Caco-2 (cell line): Measurements from ENCODE around the gene KIF27. TPM values are rescaled to one million over a fixed set of nuclear protein-coding genes. Genes with fewer than 3 reads are reported as not detected.

ENCODE experiments used
- BruUV-seq: library from RNA; stranded (reverse); fragments of 400-500 nt; replicated peaks from 2 replicates; lab custom pipeline; 2021; lab: Mats Ljungman, UMichigan
- CTCF ChIA-PET: fragments of 300-600 bp; sonication (Branson Sonifier 250); formaldehyde crosslinking; loops from one replicate; lab custom pipeline; 2022; ENCODE audit warnings: antibody characterized with exemption; lab: Charles Lee
- POLR2A ChIA-PET: fragments of 300-600 bp; sonication (Branson Sonifier 250); formaldehyde crosslinking; loops from one replicate; lab custom pipeline; 2022; ENCODE audit warnings: antibody characterized with exemption; lab: Charles Lee
- DNase-seq, 2 experiments: peaks; one replicate each; pipeline versions ENCODE4 v3.0.0 to v3.0.0-alpha.2; 2020 to 2022
- H3K27me3 ChIP-seq: replicated peaks from 2 replicates; pipeline ENCODE4 v1.6.0; 2011; ENCODE audit warnings: low read length; ENCODE audit not compliant: control insufficient read depth, insufficient read depth
- H3K36me3 ChIP-seq: 2 replicates; pipeline ENCODE4 v1.5.1; 2011; ENCODE audit warnings: low read length; ENCODE audit not compliant: control insufficient read depth, insufficient read depth
- H3K4me1 ChIP-seq: fragments of 250-450 bp; sonication (Bioruptor Pico); 2 replicates; pipeline ENCODE4 v1.5.1; 2020; ENCODE audit warnings: mild to moderate bottlenecking
- H3K4me3 ChIP-seq: 2 replicates; pipeline ENCODE4 v1.5.1; 2011; ENCODE audit warnings: low read depth, mild to moderate bottlenecking, control low read depth, low read length
- H3K9me3 ChIP-seq: fragments of 250-450 bp; sonication (Bioruptor Pico); 2 replicates; pipeline ENCODE4 v1.5.1; 2020; ENCODE audit warnings: mild to moderate bottlenecking, moderate library complexity
- H3K27ac Mint-ChIP-seq: one replicate; pipeline ENCODE4 v1.8.0; 2022; ENCODE audit warnings: mixed read lengths; ENCODE audit not compliant: unreplicated experiment
- H3K27me3 Mint-ChIP-seq: one replicate; pipeline ENCODE4 v1.8.0; 2022; ENCODE audit warnings: mixed read lengths; ENCODE audit not compliant: insufficient read depth, unreplicated experiment
- H3K36me3 Mint-ChIP-seq: one replicate; pipeline ENCODE4 v1.8.0; 2022; ENCODE audit warnings: mild to moderate bottlenecking, mixed read lengths; ENCODE audit not compliant: insufficient read depth, unreplicated experiment
- H3K4me1 Mint-ChIP-seq: one replicate; pipeline ENCODE4 v1.8.0; 2022; ENCODE audit warnings: low read depth, mixed read lengths; ENCODE audit not compliant: unreplicated experiment
- H3K4me3 Mint-ChIP-seq: one replicate; pipeline ENCODE4 v1.8.0; 2022; ENCODE audit warnings: mild to moderate bottlenecking, moderate library complexity, mixed read lengths; ENCODE audit not compliant: unreplicated experiment
- H3K9me3 Mint-ChIP-seq: one replicate; pipeline ENCODE4 v1.8.0; 2022; ENCODE audit warnings: mixed read lengths; ENCODE audit not compliant: unreplicated experiment
- intact Hi-C: fragments of 100-400 bp; cut with micrococcal nuclease; formaldehyde crosslinking; loops from one replicate; pipeline ENCODE4 v1.10.0; 2022; ENCODE audit not compliant: unreplicated experiment
- microRNA-seq: library from miRNA; unstranded; fragments of <30 nt; microRNA quantifications from one replicate; pipeline ENCODE4 v1.2.0, GENCODE V29; 2022
- total RNA-seq: library from RNA; stranded (reverse); gene quantifications from 2 replicates; pipeline ENCODE4 v1.2.3, GENCODE V29; 2022
- TF ChIP-seq, protein P1 (sequence below), 2 experiments: fragments of 200-600 bp in 1 of 2; IDR thresholded peaks; 1 replicate in 1 of 2; 2 replicates in 1 of 2; pipeline versions ENCODE4 v1.5.1 to v1.8.0; 2011 to 2022; ENCODE audit warnings: antibody characterized with exemption in 1 of 2, control low read depth in 1 of 2, inconsistent platforms in 1 of 2, low read depth in 1 of 2, low read length in 1 of 2, mild to moderate bottlenecking in 1 of 2, moderate library complexity in 1 of 2; ENCODE audit not compliant: insufficient read depth in 1 of 2, severe bottlenecking in 1 of 2, unreplicated experiment in 1 of 2

KIF27 gene
- total RNA-seq, 1 experiment from 2014 or later, result 1.8 TPM

GRCh38 chr9:83800236-83801033 is 120.8 kb downstream of the KIF27 start:
- Mint-ChIP-seq H3K27ac (no peak overlapping the region), H3K4me1 (no peaks in the 10 kb centered on the region), H3K9me3 (no peaks in the 10 kb centered on the region), H3K4me3 (no peak overlapping the region), H3K36me3 (no peaks in the 10 kb centered on the region), H3K27me3 (no peaks in the 10 kb centered on the region)
- DNase-seq, result no peak
- ChIA-PET CTCF (no interaction called here), POLR2A (no interaction called here)
- BruUV-seq, result no TSS peak
- H3K9me3 ChIP-seq, result no peaks in the 10 kb centered on the region
- H3K36me3 ChIP-seq, result no peaks in the 10 kb centered on the region
- H3K4me3 ChIP-seq, result no peak overlapping the region
- TF ChIP-seq, protein P1, sequence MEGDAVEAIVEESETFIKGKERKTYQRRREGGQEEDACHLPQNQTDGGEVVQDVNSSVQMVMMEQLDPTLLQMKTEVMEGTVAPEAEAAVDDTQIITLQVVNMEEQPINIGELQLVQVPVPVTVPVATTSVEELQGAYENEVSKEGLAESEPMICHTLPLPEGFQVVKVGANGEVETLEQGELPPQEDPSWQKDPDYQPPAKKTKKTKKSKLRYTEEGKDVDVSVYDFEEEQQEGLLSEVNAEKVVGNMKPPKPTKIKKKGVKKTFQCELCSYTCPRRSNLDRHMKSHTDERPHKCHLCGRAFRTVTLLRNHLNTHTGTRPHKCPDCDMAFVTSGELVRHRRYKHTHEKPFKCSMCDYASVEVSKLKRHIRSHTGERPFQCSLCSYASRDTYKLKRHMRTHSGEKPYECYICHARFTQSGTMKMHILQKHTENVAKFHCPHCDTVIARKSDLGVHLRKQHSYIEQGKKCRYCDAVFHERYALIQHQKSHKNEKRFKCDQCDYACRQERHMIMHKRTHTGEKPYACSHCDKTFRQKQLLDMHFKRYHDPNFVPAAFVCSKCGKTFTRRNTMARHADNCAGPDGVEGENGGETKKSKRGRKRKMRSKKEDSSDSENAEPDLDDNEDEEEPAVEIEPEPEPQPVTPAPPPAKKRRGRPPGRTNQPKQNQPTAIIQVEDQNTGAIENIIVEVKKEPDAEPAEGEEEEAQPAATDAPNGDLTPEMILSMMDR (IDR thresholded peaks at IDR 0.05; ENCODE audit: insufficient read depth in 1 of 2, low read depth in 1 of 2, low read length in 1 of 2, severe bottlenecking in 1 of 2, unreplicated experiment in 1 of 2), result no peak
- H3K4me1 ChIP-seq, result no peaks in the 10 kb centered on the region
- H3K27me3 ChIP-seq, result no peaks in the 10 kb centered on the region
- intact Hi-C loops, result no loop called here

DNA sequence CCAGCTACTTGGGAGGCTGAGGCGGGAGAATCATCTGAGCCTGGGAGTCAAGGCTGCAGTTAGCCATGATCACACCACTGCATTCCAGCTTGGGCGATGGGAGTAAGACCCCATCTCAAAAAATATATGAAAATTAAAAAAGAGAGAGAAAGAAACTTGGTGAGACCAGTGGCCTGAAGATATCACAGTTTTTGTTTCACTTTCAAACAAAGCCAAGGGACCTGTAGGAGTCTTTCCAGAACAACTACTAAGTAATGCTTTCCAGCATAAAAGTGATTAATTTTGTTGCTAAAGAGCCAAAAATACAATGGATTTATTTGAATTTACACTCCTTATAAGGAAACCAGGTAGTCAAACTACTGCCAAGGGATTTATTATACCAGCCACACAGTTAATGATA is 127.2 kb downstream of the KIF27 start:
- TF ChIP-seq, protein P1 (IDR thresholded peaks at IDR 0.05; ENCODE audit: insufficient read depth in 1 of 2, low read depth in 1 of 2, low read length in 1 of 2, severe bottlenecking in 1 of 2, unreplicated experiment in 1 of 2), result no peak
- H3K9me3 ChIP-seq, result no peaks in the 10 kb centered on the region
- H3K27me3 ChIP-seq, result no peaks in the 10 kb centered on the region
- no peaks in the 10 kb centered on the region for H3K27me3 Mint-ChIP-seq
- H3K4me3 ChIP-seq, result no peak overlapping the region
- ChIA-PET POLR2A (no interaction called here), CTCF (no interaction called here)
- intact Hi-C loops, result no loop called here
- H3K4me1 ChIP-seq, result no peaks in the 10 kb centered on the region
- no peaks in the 10 kb centered on the region for H3K36me3 Mint-ChIP-seq
- no peak overlapping the region for H3K4me3 Mint-ChIP-seq
- no peaks in the 10 kb centered on the region for H3K4me1 Mint-ChIP-seq
- no peaks in the 10 kb centered on the region for H3K9me3 Mint-ChIP-seq
- H3K36me3 ChIP-seq, result no peaks in the 10 kb centered on the region
- H3K27ac Mint-ChIP-seq, result no peak overlapping the region
- no TSS peak for BruUV-seq
- no peak for DNase-seq

- H3K27me3 ChIP-seq, result no peaks in the 10 kb centered on the region
- BruUV-seq, result no TSS peak
- ChIA-PET POLR2A (no interaction called here), CTCF (no interaction called here)
- H3K4me1 ChIP-seq, result no peaks in the 10 kb centered on the region
- H3K4me3 ChIP-seq, result no peak overlapping the region
- Mint-ChIP-seq H3K36me3 (no peaks in the 10 kb centered on the region), H3K27ac (no peak overlapping the region), H3K27me3 (no peaks in the 10 kb centered on the region), H3K4me3 (no peak overlapping the region), H3K4me1 (no peaks in the 10 kb centered on the region), H3K9me3 (no peaks in the 10 kb centered on the region)
- no peaks in the 10 kb centered on the region for H3K9me3 ChIP-seq
- TF ChIP-seq, protein P1 (IDR thresholded peaks at IDR 0.05; ENCODE audit: insufficient read depth in 1 of 2, low read depth in 1 of 2, low read length in 1 of 2, severe bottlenecking in 1 of 2, unreplicated experiment in 1 of 2), result no peak
- DNase-seq, result no peak
- no peaks in the 10 kb centered on the region for H3K36me3 ChIP-seq
- intact Hi-C loops, result no loop called here
Measured at GRCh38 chr9:83792746-83793145, 128.5 kb downstream of the KIF27 start.

Small RNAs within 50 kb of the gene (microRNA-seq; reads per million reads assigned to microRNA genes)
- 93.6 reads per million, percentile 71 among the genes with 10 or more reads in this experiment for gene MIR7-1

Other genes with a start within 250 kb of the KIF27 start
- 56.0 and 56.3 TPM in 2 replicates for gene UBQLN1, start 213.5 kb downstream of the KIF27 start, total RNA-seq
- 0.86 and 1.1 TPM in 2 replicates for gene GKAP1, start 103.7 kb downstream of the KIF27 start, total RNA-seq
- gene HNRNPK, start 58.8 kb upstream of the KIF27 start, total RNA-seq, result 476 and 485 TPM in 2 replicates
- gene RMI1, start 59.4 kb upstream of the KIF27 start, total RNA-seq, result 10.2 and 10.8 TPM in 2 replicates